HepG2 (cell line): ENCODE results near the gene ZFYVE26. TPM values are rescaled to one million over a fixed set of nuclear protein-coding genes. Genes with fewer than 3 reads are reported as not detected.
A peak's percentile ranks its signal among the peaks of the same experiment; 100 is the strongest.

Experiments used
- ATAC-seq: fragments of 200-7000 bp; cut with Tn5 transposase; 3 replicates; pipeline ENCODE4 v1.9.1; 2020; ENCODE audit warnings: mild to moderate bottlenecking, moderate library complexity
- BruUV-seq: library from RNA; stranded (reverse); fragments of 400-500 nt; replicated peaks from 2 replicates; lab custom pipeline; 2021; lab: Mats Ljungman, UMichigan
- CTCF ChIA-PET: fragments of 300-600 bp; formaldehyde crosslinking; extraction: SDS; loops from one replicate; lab custom pipeline; 2021; ENCODE audit warnings: low total read pairs, inconsistent platforms, low intra/inter-chr PET ratio; lab: Yijun Ruan, JAX
- POLR2A ChIA-PET: fragments of 350-600 bp; sonication (Branson Sonifier 250); formaldehyde crosslinking; loops from one replicate; lab custom pipeline; 2020; ENCODE audit warnings: antibody characterized with exemption, inconsistent platforms; lab: Yijun Ruan, JAX
- DNase-seq: peaks from one replicate; pipeline ENCODE4 v3.0.0-alpha.2; 2015; ENCODE audit warnings: low spot score
- FAIRE-seq: peaks from 3 replicates; lab custom pipeline; 2011; peaks lifted over from hg19 to GRCh38; lab: Jason Lieb, UNC
- H2AFZ ChIP-seq: one replicate; pipeline ENCODE4 v1.6.1; 2011; ENCODE audit warnings: low read length, inconsistent platforms
- H3K27ac ChIP-seq: fragments of 300-600 bp; 3 replicates; pipeline ENCODE4 v1.8.0; 2011; ENCODE audit warnings: mixed run types, mild to moderate bottlenecking, mixed read lengths, low read length, inconsistent platforms; ENCODE audit not compliant: insufficient read depth; ENCODE audit errors: extremely low read length
- H3K27me3 ChIP-seq, 2 experiments: fragments of 200-600 bp in 1 of 2; 2 replicates in 1 of 2; 3 replicates in 1 of 2; pipeline versions ENCODE4 v1.6.0 to v1.8.0; 2011; ENCODE audit warnings: low read length in 2 of 2, mild to moderate bottlenecking in 2 of 2, moderate library complexity in 2 of 2, inconsistent platforms in 1 of 2; ENCODE audit not compliant: insufficient read depth in 2 of 2, control insufficient read depth in 1 of 2
- H3K36me3 ChIP-seq, 2 experiments: fragments of 200-600 bp in 1 of 2; replicated peaks in 1 of 2; 2 replicates in 1 of 2; 3 replicates in 1 of 2; pipeline versions ENCODE4 v1.5.1 to v1.8.0; 2011; ENCODE audit warnings: low read length in 2 of 2, inconsistent platforms in 1 of 2; ENCODE audit not compliant: insufficient read depth in 2 of 2, control insufficient read depth in 1 of 2
- H3K4me1 ChIP-seq: 2 replicates; pipeline ENCODE4 v1.5.1; 2012; ENCODE audit warnings: low read length, inconsistent platforms; ENCODE audit not compliant: insufficient read depth
- H3K4me2 ChIP-seq: 2 replicates; pipeline ENCODE4 v1.6.0; 2011; ENCODE audit warnings: low read depth, low read length, inconsistent platforms
- H3K4me3 ChIP-seq, 3 experiments: fragments of 200-600 bp in 1 of 3; sonication (generic), shearing (Covaris generic) in 1 of 3; replicated peaks in 1 of 3; 2 replicates each; pipeline ENCODE4 v1.5.1; 2011 to 2016; ENCODE audit warnings: low read length in 3 of 3, inconsistent platforms in 2 of 3, low read depth in 2 of 3, mild to moderate bottlenecking in 2 of 3, control low read depth in 1 of 3, mixed read lengths in 1 of 3; ENCODE audit not compliant: insufficient read depth in 1 of 3
- H3K79me2 ChIP-seq: one replicate; pipeline ENCODE4 v1.6.1; 2011; ENCODE audit warnings: low read length, inconsistent platforms; ENCODE audit not compliant: insufficient read depth
- H3K9ac ChIP-seq: 2 replicates; pipeline ENCODE4 v1.6.0; 2011; ENCODE audit warnings: mild to moderate bottlenecking, low read depth, low read length, inconsistent platforms; ENCODE audit not compliant: insufficient read depth
- H3K9me3 ChIP-seq: 2 replicates; pipeline ENCODE4 v1.5.1; 2012; ENCODE audit warnings: mild to moderate bottlenecking, low read length
- H4K20me1 ChIP-seq: 2 replicates; pipeline ENCODE4 v1.6.0; 2011; ENCODE audit warnings: inconsistent platforms, mild to moderate bottlenecking, low read length, moderate library complexity; ENCODE audit not compliant: insufficient read depth
- ARID5B ChIP-seq: IDR thresholded peaks from 2 replicates; pipeline ENCODE4 v1.4.0; 2020; ENCODE audit warnings: mild to moderate bottlenecking, missing genetic modification reagents
- ATF4 ChIP-seq, 2 experiments: fragments of 450-650 bp in 1 of 2; sonication (generic) in 1 of 2; formaldehyde crosslinking; IDR thresholded peaks; 2 replicates each; pipeline versions ENCODE4 v1.5.0 to v1.8.0; 2020 to 2022; ENCODE audit warnings: mild to moderate bottlenecking in 1 of 2, missing genetic modification reagents in 1 of 2
- FOSL2 ChIP-seq: sonication (generic); formaldehyde crosslinking; IDR thresholded peaks from 2 replicates; pipeline ENCODE4 v1.4.0; 2020; ENCODE audit warnings: missing genetic modification reagents
- GATAD1 ChIP-seq: IDR thresholded peaks from 2 replicates; pipeline ENCODE4 v1.6.1; 2016; ENCODE audit warnings: missing genetic modification reagents, missing compliant biosample characterization
- HNF4A ChIP-seq: sonication (generic); formaldehyde crosslinking; IDR thresholded peaks from 2 replicates; pipeline ENCODE4 v1.4.0; 2020; ENCODE audit warnings: missing genetic modification reagents
- HOXA9 ChIP-seq: sonication (generic); formaldehyde crosslinking; IDR thresholded peaks from 2 replicates; pipeline ENCODE4 v1.8.1; 2022; ENCODE audit warnings: missing genetic modification reagents, mild to moderate bottlenecking, moderate library complexity, borderline replicate concordance
- PRPF4 ChIP-seq: fragments of 200-400 bp; formaldehyde crosslinking; IDR thresholded peaks from 2 replicates; pipeline ENCODE4 v1.6.1; 2016; ENCODE audit warnings: low read length, low read depth; ENCODE audit not compliant: poor library complexity, severe bottlenecking
- SOX6 ChIP-seq, 2 experiments: fragments of 450-650 bp in 1 of 2; sonication (generic) in 1 of 2; formaldehyde crosslinking in 1 of 2; IDR thresholded peaks; 2 replicates each; pipeline versions ENCODE4 v1.4.0 to v1.6.1; 2017 to 2020; ENCODE audit warnings: antibody characterized with exemption in 1 of 2, mild to moderate bottlenecking in 1 of 2, missing genetic modification reagents in 1 of 2
- THAP11 ChIP-seq: IDR thresholded peaks from 2 replicates; pipeline ENCODE4 v1.6.1; 2016; ENCODE audit warnings: missing biosample characterization, missing genetic modification reagents
- ZNF460 ChIP-seq: sonication (generic); formaldehyde crosslinking; IDR thresholded peaks from 2 replicates; pipeline ENCODE4 v1.5.1; 2020; ENCODE audit warnings: missing genetic modification reagents, mild to moderate bottlenecking, borderline replicate concordance
- ZNF614 ChIP-seq: IDR thresholded peaks from 2 replicates; pipeline ENCODE4 v1.6.1; 2018; ENCODE audit warnings: missing biosample characterization, missing genetic modification reagents, inconsistent platforms, borderline replicate concordance
- WGBS: methylation state at CpG from one replicate; pipeline ENCODE4 v1.1.6; 2017; ENCODE audit warnings: low lambda C conversion rate; 5-methylcytosine and 5-hydroxymethylcytosine counted together
- in situ Hi-C: cut with HindIII; loops from 2 replicates; pipeline ENCODE4 v1.10.0; 2017; ENCODE audit warnings: low pct_unique_long_range_greater_than_20kb; ENCODE audit not compliant: extremely low pct_ligation_motif_present
- intact Hi-C: fragments of 100-400 bp; cut with micrococcal nuclease; formaldehyde crosslinking; loops from one replicate; pipeline ENCODE4 v1.10.0; 2022; ENCODE audit not compliant: unreplicated experiment
- polyA plus RNA-seq, 8 experiments: library from polyadenylated mRNA; depleted of rRNA in 3 of 8; stranded (reverse) in 7 of 8; unstranded in 1 of 8; fragments of >200 nt; fragmentation: Illumina TruSeq in 4 of 8; extraction: Trizol in 4 of 8; gene quantifications; 2 replicates each; pipeline versions ENCODE4 v1.2.1 to v1.2.3, GENCODE V29; 2011 to 2016; ENCODE audit warnings: low read depth in 4 of 8, missing spikeins in 1 of 8, mixed read lengths in 1 of 8; ENCODE audit not compliant: insufficient read depth in 1 of 8
- total RNA-seq, 5 experiments: library from RNA; depleted of rRNA; stranded (reverse); fragments of >200 nt; fragmentation: Illumina TruSeq; extraction: Trizol; gene quantifications; 2 replicates each; pipeline ENCODE4 v1.2.3, GENCODE V29; 2016; ENCODE audit warnings: low read depth in 1 of 5

Gene ZFYVE26
- total and polyA plus RNA-seq, 2 of the 13 experiments (the other 11 are each of a cell fraction or from before 2014, with no cell fraction given), result 13.6 to 16.4 TPM

- Histone ChIP-seq H3K9me3 (no peaks in the 10 kb centered on the region), H3K9ac (no peak overlapping the region), H3K4me3 (no peak overlapping the region), H3K4me2 (peak overlapping the region; percentile 51; the same call in 1 of the 2 replicates), H3K36me3 (no peaks in the 10 kb centered on the region), H3K79me2 (no peaks in the 10 kb centered on the region), H2AFZ (no peak overlapping the region), H3K27me3 (no peaks in the 10 kb centered on the region), H4K20me1 (no peaks in the 10 kb centered on the region), H3K27ac (no peak overlapping the region), H3K4me1 (peaks cover 62% of the 10 kb centered on the region)
- ATAC-seq (peak; percentile 68), DNase-seq (no peak), FAIRE-seq (peak; percentile 32)
- TF ChIP-seq HNF4A (CRISPR knock-in tag) (peak; percentile 61; the same call in 1 of the 2 replicates), ZNF460 (no peak), HOXA9 (CRISPR knock-in tag) (peak; percentile 71; the same call in 1 of the 2 replicates), SOX6 (IDR thresholded peaks at IDR 0.05) (no peak), SOX6 (CRISPR knock-in tag; IDR thresholded peaks at IDR 0.05) (0 out of 2 replicates have a peak, but pooled peaks have one; percentile 17), ZNF614 (CRISPR knock-in tag) (0 out of 2 replicates have a peak, but pooled peaks have one; percentile 36), GATAD1 (CRISPR knock-in tag) (0 out of 2 replicates have a peak, but pooled peaks have one; percentile 11), FOSL2 (CRISPR knock-in tag) (peak; percentile 20; the same call in 1 of the 2 replicates), PRPF4 (no peak), ATF4 (CRISPR knock-in tag; IDR thresholded peaks at IDR 0.05) (peak in 1 of 2 experiments; percentile 32; a peak in 2 of 4 replicates), THAP11 (CRISPR knock-in tag) (0 out of 2 replicates have a peak, but pooled peaks have one; percentile 39), ARID5B (CRISPR knock-in tag) (0 out of 2 replicates have a peak, but pooled peaks have one; percentile 14)
- 0% methylated on average over 1 of the region's 2 CpGs for WGBS
- POLR2A ChIA-PET, result interaction anchor here (2.0 kb wide), 1 partner anchor 11 kb away, joined by 9 read pairs; no protein-coding TSS in a partner anchor
- no TSS peak for BruUV-seq
- CTCF ChIA-PET, result no interaction called here
- intact Hi-C loops (no loop called here), in situ Hi-C loops (no loop called here)
These were observed 98.1 kb downstream of the ZFYVE26 start for GRCh38 chr14:67718265-67718664.
